Measurements from ENCODE around the gene PHF10. TPM values are rescaled to one million over a fixed set of nuclear protein-coding genes. Genes with fewer than 3 reads are reported as not detected.

The PHF10 gene
- total and polyA plus RNA-seq, 2 donors (not counting 3 experiments of a cell fraction or from before 2014, with no cell fraction given): 19.1 to 62.4 TPM

DNA sequence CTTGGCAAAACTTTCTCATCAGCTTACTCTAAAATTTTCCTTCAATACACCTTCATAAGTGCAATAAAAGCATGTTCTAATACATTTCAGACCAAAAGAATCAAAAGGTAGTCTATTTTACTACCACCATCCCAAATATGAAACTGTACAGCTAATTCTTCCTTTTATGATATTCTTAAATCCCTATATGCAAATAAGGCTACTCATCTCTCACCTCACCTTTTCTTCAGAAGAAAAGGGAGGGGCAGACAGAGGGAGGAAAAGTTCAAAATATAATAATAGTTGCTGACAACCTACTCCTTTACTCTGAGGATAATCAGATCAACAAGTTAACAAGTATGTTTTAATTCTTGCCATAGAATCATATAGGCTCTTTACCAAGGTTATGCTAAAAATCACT lies 15.0 kb downstream of the PHF10 start:
- FAIRE-seq (no peak), DNase-seq (ENCODE audit: low read depth, low spot score) (no peak)
- Histone ChIP-seq H4K20me1 (replicated peaks; ENCODE audit: control insufficient read depth, extremely low read depth, insufficient read depth, low read length) (no peaks in the 10 kb centered on the region), H3K4me2 (ENCODE audit: insufficient read depth, low read length) (no peak overlapping the region), H3K4me3 (replicated peaks in 1 of 3; ENCODE audit: insufficient read depth in 1 of 3, low read depth in 1 of 3, low read length in 3 of 3) (no peak overlapping the region), H3K79me2 (ENCODE audit: control insufficient read depth, insufficient read depth, low read length) (peaks cover 12% of the 10 kb centered on the region), H3K9me3 (replicated peaks; ENCODE audit: control insufficient read depth, insufficient read depth, low read length) (no peaks in the 10 kb centered on the region), H3K4me1 (ENCODE audit: control insufficient read depth, extremely low read depth, insufficient read depth, low read length) (peaks cover 5% of the 10 kb centered on the region), H3K36me3 (ENCODE audit: control insufficient read depth in 2 of 2, extremely low read depth in 1 of 2, insufficient read depth in 2 of 2, low read length in 2 of 2) (peaks cover 8 to 22% of the 10 kb centered on the region in 2 experiments), H3K27ac (ENCODE audit: insufficient read depth, low read depth, low read length) (no peak overlapping the region), H3K9me1 (replicated peaks; ENCODE audit: control insufficient read depth, extremely low read depth, insufficient read depth, low read length) (no peaks in the 10 kb centered on the region), H3K9ac (replicated peaks; ENCODE audit: extremely low read depth, insufficient read depth, low read length) (no peak overlapping the region), H3K27me3 (ENCODE audit: control insufficient read depth in 2 of 2, insufficient read depth in 2 of 2, low read length in 2 of 2) (no peaks in the 10 kb centered on the region), H2AFZ (ENCODE audit: low read depth, low read length) (no peak overlapping the region)
- POLR2A ChIA-PET: no interaction called here
- intact Hi-C loops (cut with micrococcal nuclease) (no loop called here), dilution Hi-C loops (cut with MboI; ENCODE audit: extremely low pct_ligation_motif_present, low sequenced_read_pairs) (no loop called here)
- no TSS peak for BruUV-seq (replicated peaks)
- TF ChIP-seq GATA2 (IDR thresholded peaks at IDR 0.05; ENCODE audit: insufficient read depth, insufficient read length, low read depth, low read length): no peak
- no peak for TF ChIP-seq JUN (IDR thresholded peaks at IDR 0.05; ENCODE audit: borderline replicate concordance, insufficient read depth, insufficient read length, low read depth)
- TF ChIP-seq EZH2 (IDR thresholded peaks at IDR 0.05; ENCODE audit: borderline replicate concordance, low read depth, low read length, severe bottlenecking): no peak
- TF ChIP-seq, protein P1, sequence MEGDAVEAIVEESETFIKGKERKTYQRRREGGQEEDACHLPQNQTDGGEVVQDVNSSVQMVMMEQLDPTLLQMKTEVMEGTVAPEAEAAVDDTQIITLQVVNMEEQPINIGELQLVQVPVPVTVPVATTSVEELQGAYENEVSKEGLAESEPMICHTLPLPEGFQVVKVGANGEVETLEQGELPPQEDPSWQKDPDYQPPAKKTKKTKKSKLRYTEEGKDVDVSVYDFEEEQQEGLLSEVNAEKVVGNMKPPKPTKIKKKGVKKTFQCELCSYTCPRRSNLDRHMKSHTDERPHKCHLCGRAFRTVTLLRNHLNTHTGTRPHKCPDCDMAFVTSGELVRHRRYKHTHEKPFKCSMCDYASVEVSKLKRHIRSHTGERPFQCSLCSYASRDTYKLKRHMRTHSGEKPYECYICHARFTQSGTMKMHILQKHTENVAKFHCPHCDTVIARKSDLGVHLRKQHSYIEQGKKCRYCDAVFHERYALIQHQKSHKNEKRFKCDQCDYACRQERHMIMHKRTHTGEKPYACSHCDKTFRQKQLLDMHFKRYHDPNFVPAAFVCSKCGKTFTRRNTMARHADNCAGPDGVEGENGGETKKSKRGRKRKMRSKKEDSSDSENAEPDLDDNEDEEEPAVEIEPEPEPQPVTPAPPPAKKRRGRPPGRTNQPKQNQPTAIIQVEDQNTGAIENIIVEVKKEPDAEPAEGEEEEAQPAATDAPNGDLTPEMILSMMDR (IDR thresholded peaks at IDR 0.05; ENCODE audit: extremely low read depth in 1 of 2, insufficient read depth in 1 of 2, low read depth in 1 of 2, low read length in 2 of 2): no peak
- TF ChIP-seq, protein P2, sequence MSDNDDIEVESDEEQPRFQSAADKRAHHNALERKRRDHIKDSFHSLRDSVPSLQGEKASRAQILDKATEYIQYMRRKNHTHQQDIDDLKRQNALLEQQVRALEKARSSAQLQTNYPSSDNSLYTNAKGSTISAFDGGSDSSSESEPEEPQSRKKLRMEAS (IDR thresholded peaks at IDR 0.05; ENCODE audit: insufficient read depth, insufficient read length): no peak
- no peak for TF ChIP-seq POLR2AphosphoS5 (IDR thresholded peaks at IDR 0.05; ENCODE audit: insufficient read depth, low read depth, low read length)
- no peak for TF ChIP-seq POLR2A (IDR thresholded peaks at IDR 0.05; ENCODE audit: low read depth, low read length)
- TF ChIP-seq FOS (IDR thresholded peaks at IDR 0.05; ENCODE audit: borderline replicate concordance, insufficient read depth, low read length): no peak
- no peak for TF ChIP-seq MYC (IDR thresholded peaks at IDR 0.05; ENCODE audit: low read depth, low read length)
- CTCF ChIA-PET: interaction anchor here (1.1 to 3.6 kb wide), 6 partner anchors 9 to 197 kb away, joined by 3 to 18 read pairs (median 5); no protein-coding TSS in a partner anchor
